Keratinocyte (primary cell): Measurements from ENCODE around the gene ZC3H8. TPM values are rescaled to one million over a fixed set of nuclear protein-coding genes. Genes with fewer than 3 reads are reported as not detected.

Experiments used
- DNase-seq: peaks from one replicate; pipeline ENCODE4 v3.0.0-alpha.2; 2011; ENCODE audit warnings: low read depth, missing footprints, low spot score
- FAIRE-seq: peaks from 2 replicates; lab custom pipeline; 2011; peaks lifted over from hg19 to GRCh38; lab: Jason Lieb, UNC
- H2AFZ ChIP-seq: 2 replicates; pipeline ENCODE4 v1.6.0; 2012; ENCODE audit warnings: low read length, control low read depth, inconsistent platforms; ENCODE audit not compliant: control insufficient read depth
- H3K27ac ChIP-seq: 2 replicates; pipeline ENCODE4 v1.5.1; 2011; ENCODE audit warnings: low read length; ENCODE audit not compliant: control insufficient read depth, insufficient read depth
- H3K27me3 ChIP-seq: 3 replicates; pipeline ENCODE4 v1.6.0; 2011; ENCODE audit warnings: low read length; ENCODE audit not compliant: control insufficient read depth, insufficient read depth; ENCODE audit errors: extremely low read depth
- H3K36me3 ChIP-seq, 2 experiments: 2 replicates in 1 of 2; 3 replicates in 1 of 2; pipeline ENCODE4 v1.5.1; 2011; ENCODE audit warnings: low read length in 2 of 2, mild to moderate bottlenecking in 1 of 2; ENCODE audit not compliant: control insufficient read depth in 2 of 2, insufficient read depth in 2 of 2; ENCODE audit errors: extremely low read depth in 1 of 2
- H3K4me1 ChIP-seq: 3 replicates; pipeline ENCODE4 v1.5.1; 2011; ENCODE audit warnings: low read length; ENCODE audit not compliant: control insufficient read depth, insufficient read depth; ENCODE audit errors: extremely low read depth
- H3K4me2 ChIP-seq: 3 replicates; pipeline ENCODE4 v1.6.0; 2011; ENCODE audit warnings: low read depth, low read length; ENCODE audit not compliant: control insufficient read depth, insufficient read depth; ENCODE audit errors: extremely low read depth
- H3K4me3 ChIP-seq, 3 experiments: fragments of 200-600 bp in 1 of 3; sonication (generic) in 1 of 3; 2 replicates in 2 of 3; 3 replicates in 1 of 3; pipeline ENCODE4 v1.5.1; 2011 to 2016; ENCODE audit warnings: low read length in 3 of 3, mild to moderate bottlenecking in 3 of 3, control low read depth in 2 of 3, inconsistent platforms in 1 of 3, low read depth in 1 of 3, mixed read lengths in 1 of 3, mixed run types in 1 of 3, moderate library complexity in 1 of 3; ENCODE audit not compliant: control insufficient read depth in 2 of 3, insufficient read depth in 2 of 3; ENCODE audit errors: extremely low read depth in 1 of 3
- H3K79me2 ChIP-seq: 2 replicates; pipeline ENCODE4 v1.6.0; 2012; ENCODE audit warnings: low read length; ENCODE audit not compliant: control insufficient read depth, insufficient read depth
- H3K9ac ChIP-seq: 3 replicates; pipeline ENCODE4 v1.6.0; 2011; ENCODE audit warnings: low read length; ENCODE audit not compliant: control insufficient read depth, insufficient read depth; ENCODE audit errors: extremely low read depth
- H3K9me1 ChIP-seq: 3 replicates; pipeline ENCODE4 v1.6.0; 2011; ENCODE audit warnings: low read length; ENCODE audit not compliant: control insufficient read depth, insufficient read depth; ENCODE audit errors: extremely low read depth
- H3K9me3 ChIP-seq: 2 replicates; pipeline ENCODE4 v1.5.1; 2012; ENCODE audit warnings: low read depth, low read length; ENCODE audit not compliant: control insufficient read depth
- H4K20me1 ChIP-seq: 3 replicates; pipeline ENCODE4 v1.6.0; 2011; ENCODE audit warnings: low read length; ENCODE audit not compliant: control insufficient read depth, insufficient read depth; ENCODE audit errors: extremely low read depth
- CTCF ChIP-seq, 3 experiments: IDR thresholded peaks in 1 of 3; conservative IDR thresholded peaks in 1 of 3; optimal IDR thresholded peaks in 1 of 3; 2 replicates in 2 of 3; 3 replicates in 1 of 3; pipeline versions ENCODE3 to v1.5.1; 2011; ENCODE audit warnings: low read length in 3 of 3, mild to moderate bottlenecking in 3 of 3, moderate library complexity in 2 of 3, control low read depth in 1 of 3, inconsistent platforms in 1 of 3; ENCODE audit not compliant: insufficient read depth in 2 of 3; ENCODE audit errors: extremely low read depth in 1 of 3
- EZH2 ChIP-seq: IDR thresholded peaks from one replicate; pipeline ENCODE4 v1.6.1; 2012; ENCODE audit warnings: inconsistent platforms, mild to moderate bottlenecking, low read length, moderate library complexity
- dilution Hi-C: fragments of 300-500 bp; cut with MboI; formaldehyde crosslinking; loops from one replicate; pipeline ENCODE4 v1.7.0; 2020; ENCODE audit warnings: low sequenced_read_pairs; ENCODE audit not compliant: extremely low pct_ligation_motif_present
- polyA plus RNA-seq, 5 experiments: library from polyadenylated mRNA; depleted of rRNA in 3 of 5; stranded (reverse) in 3 of 5; stranded (forward) in 1 of 5; unstranded in 1 of 5; fragments of >200 nt; gene quantifications; 1 replicate in 1 of 5; 2 replicates in 3 of 5; 3 replicates in 1 of 5; pipeline versions ENCODE4 v1.2.1 to v1.2.3, GENCODE V29; 2011 to 2012; ENCODE audit warnings: missing spikeins in 2 of 5, low read depth in 1 of 5, low replicate concordance in 1 of 5

Gene ZC3H8
- polyA plus RNA-seq, 1 donor (not counting 4 experiments of a cell fraction or from before 2014, with no cell fraction given), result 11.4 TPM

- Histone ChIP-seq H3K4me1 (no peaks in the 10 kb centered on the region), H4K20me1 (no peaks in the 10 kb centered on the region), H3K4me3 (no peak overlapping the region), H3K4me2 (no peak overlapping the region), H3K9me3 (no peaks in the 10 kb centered on the region), H3K27ac (no peak overlapping the region), H3K79me2 (no peaks in the 10 kb centered on the region), H3K36me3 (no peaks in the 10 kb centered on the region), H3K9me1 (no peaks in the 10 kb centered on the region), H3K9ac (no peak overlapping the region), H3K27me3 (no peaks in the 10 kb centered on the region), H2AFZ (no peak overlapping the region)
- FAIRE-seq, result no peak
- no peak for TF ChIP-seq CTCF (optimal IDR thresholded peaks at IDR 0.05 in 1 of 3, IDR thresholded peaks at IDR 0.05 in 1 of 3, conservative IDR thresholded peaks at IDR 0.05 in 1 of 3; ENCODE audit: extremely low read depth in 1 of 3, insufficient read depth in 2 of 3, low read length in 3 of 3)
- no peak for TF ChIP-seq EZH2
- DNase-seq, result no peak
- dilution Hi-C loops, result no loop called here
These were observed 91.9 kb downstream of the ZC3H8 start for GRCh38 chr2:112162956-112163355.

GRCh38 chr2:112162341-112162740 is 92.5 kb downstream of the ZC3H8 start:
- Histone ChIP-seq H3K79me2 (no peaks in the 10 kb centered on the region), H3K4me3 (no peak overlapping the region), H3K9me3 (no peaks in the 10 kb centered on the region), H3K9me1 (no peaks in the 10 kb centered on the region), H3K36me3 (no peaks in the 10 kb centered on the region), H4K20me1 (no peaks in the 10 kb centered on the region), H3K4me2 (no peak overlapping the region), H2AFZ (no peak overlapping the region), H3K9ac (no peak overlapping the region), H3K27me3 (no peaks in the 10 kb centered on the region), H3K27ac (no peak overlapping the region), H3K4me1 (no peaks in the 10 kb centered on the region)
- no peak for TF ChIP-seq CTCF (optimal IDR thresholded peaks at IDR 0.05 in 1 of 3, IDR thresholded peaks at IDR 0.05 in 1 of 3, conservative IDR thresholded peaks at IDR 0.05 in 1 of 3; ENCODE audit: extremely low read depth in 1 of 3, insufficient read depth in 2 of 3, low read length in 3 of 3)
- TF ChIP-seq EZH2, result no peak
- DNase-seq (no peak), FAIRE-seq (no peak)
- dilution Hi-C loops, result no loop called here

Other genes with a start within 250 kb of the ZC3H8 start
- gene TMEM87B, start 199.8 kb downstream of the ZC3H8 start, polyA plus RNA-seq, result 19.5 to 37.3 TPM (median 21.0 TPM) in 3 replicates
- 0.12 TPM in 1 of 3 replicates, not detected in the others for gene FBLN7, start 116.7 kb downstream of the ZC3H8 start, polyA plus RNA-seq
- 0.51 to 1.0 TPM (median 0.75 TPM) in 3 replicates for gene ZC3H6, start 20.6 kb upstream of the ZC3H8 start, polyA plus RNA-seq
- 1.7 to 2.4 TPM (median 1.8 TPM) in 3 replicates for gene RGPD8, start 178.6 kb upstream of the ZC3H8 start, polyA plus RNA-seq
- 27.6 to 37.9 TPM (median 28.6 TPM) in 3 replicates for gene TTL, start 227.1 kb upstream of the ZC3H8 start, polyA plus RNA-seq